ENCODE measurements around the gene ERGIC3. TPM values are rescaled to one million over a fixed set of nuclear protein-coding genes. Genes with fewer than 3 reads are reported as not detected.

Gene ERGIC3
- 438 and 487 TPM in 2 replicates for total RNA-seq (2012; rRNA removed)
- 434 and 437 TPM in 2 replicates for polyA plus RNA-seq (2012; rRNA removed)
- polyA plus RNA-seq (2012; cell fraction: cytosol; rRNA removed): 372 and 430 TPM in 2 replicates
- 321 and 334 TPM in 2 replicates for polyA plus RNA-seq (2012; cell fraction: nucleus; rRNA removed; ENCODE audit: low replicate concordance)
- percentile 86 among the genes with signal in this experiment for Bru-seq, nascent RNA
- BruChase-seq, experiment 1, labeled RNA remaining after a 6-hour chase: percentile 92 among the genes with signal in this experiment
- BruChase-seq, experiment 2, labeled RNA remaining after a 2-hour chase: percentile 92 among the genes with signal in this experiment
- long read RNA-seq, transcript ERGIC3-202 (13 exons, 1,359 nt): major isoform, 315 of 371 reads
- long read RNA-seq, partial matches to known transcripts: 38 of 371 reads
- long read RNA-seq, other reads (novel, unspliced or antisense): 17 of 371 reads

DNA sequence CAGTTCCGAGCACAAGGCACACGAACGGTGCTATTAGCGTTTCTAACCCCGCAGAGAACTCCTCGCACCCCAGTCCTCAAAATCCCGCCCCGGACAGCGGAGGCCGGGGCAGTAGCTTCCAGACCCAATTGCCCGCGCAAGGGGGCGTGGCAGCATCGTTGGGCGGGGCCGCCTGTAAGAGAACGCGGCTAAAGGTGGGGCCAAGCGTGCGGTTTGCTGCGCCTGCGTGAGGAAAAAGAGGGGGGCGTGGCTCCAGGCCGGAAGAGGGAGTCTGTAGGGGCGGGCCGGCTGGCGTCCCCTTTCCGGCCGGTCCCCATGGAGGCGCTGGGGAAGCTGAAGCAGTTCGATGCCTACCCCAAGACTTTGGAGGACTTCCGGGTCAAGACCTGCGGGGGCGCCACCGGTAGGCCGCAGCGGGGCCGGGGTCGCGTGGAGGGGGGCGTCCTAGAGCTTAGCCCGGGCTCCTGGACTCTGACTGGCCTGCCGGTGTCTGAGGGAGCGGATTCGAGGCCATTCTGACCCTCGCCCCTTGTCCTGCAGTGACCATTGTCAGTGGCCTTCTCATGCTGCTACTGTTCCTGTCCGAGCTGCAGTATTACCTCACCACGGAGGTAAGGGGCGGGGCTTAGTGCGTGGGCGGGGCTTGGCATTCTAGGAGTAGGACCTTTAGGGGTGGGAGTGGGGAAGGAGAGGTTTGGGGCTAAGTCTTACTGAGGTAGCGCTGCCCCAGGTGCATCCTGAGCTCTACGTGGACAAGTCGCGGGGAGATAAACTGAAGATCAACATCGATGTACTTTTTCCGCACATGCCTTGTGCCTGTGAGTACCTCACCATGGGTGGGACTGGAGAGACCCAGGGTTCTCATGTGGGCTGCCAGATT, at the start of gene ERGIC3:
Gene ERGIC3, plus strand, starts transcription at position 296 of the 880 bp plus-strand sequence. Its CDS starts 20 bp downstream, at position 316.
- peak within 1 kb of the TSS; percentile 49; the same call in 1 of the 2 replicates for H3K56ac ChIP-seq (ENCODE audit: extremely low read depth, insufficient read depth, low read length)
- peak within 1 kb of the TSS; percentile 97 for H3K14ac ChIP-seq (replicated peaks; ENCODE audit: low read depth, low read length)
- TF ChIP-seq FOS (IDR thresholded peaks at IDR 0.05; ENCODE audit: low read depth, low read length): no peak
- TF ChIP-seq, protein P1, sequence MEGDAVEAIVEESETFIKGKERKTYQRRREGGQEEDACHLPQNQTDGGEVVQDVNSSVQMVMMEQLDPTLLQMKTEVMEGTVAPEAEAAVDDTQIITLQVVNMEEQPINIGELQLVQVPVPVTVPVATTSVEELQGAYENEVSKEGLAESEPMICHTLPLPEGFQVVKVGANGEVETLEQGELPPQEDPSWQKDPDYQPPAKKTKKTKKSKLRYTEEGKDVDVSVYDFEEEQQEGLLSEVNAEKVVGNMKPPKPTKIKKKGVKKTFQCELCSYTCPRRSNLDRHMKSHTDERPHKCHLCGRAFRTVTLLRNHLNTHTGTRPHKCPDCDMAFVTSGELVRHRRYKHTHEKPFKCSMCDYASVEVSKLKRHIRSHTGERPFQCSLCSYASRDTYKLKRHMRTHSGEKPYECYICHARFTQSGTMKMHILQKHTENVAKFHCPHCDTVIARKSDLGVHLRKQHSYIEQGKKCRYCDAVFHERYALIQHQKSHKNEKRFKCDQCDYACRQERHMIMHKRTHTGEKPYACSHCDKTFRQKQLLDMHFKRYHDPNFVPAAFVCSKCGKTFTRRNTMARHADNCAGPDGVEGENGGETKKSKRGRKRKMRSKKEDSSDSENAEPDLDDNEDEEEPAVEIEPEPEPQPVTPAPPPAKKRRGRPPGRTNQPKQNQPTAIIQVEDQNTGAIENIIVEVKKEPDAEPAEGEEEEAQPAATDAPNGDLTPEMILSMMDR (conservative IDR thresholded peaks at IDR 0.05; ENCODE audit: low read depth, low read length): no peak
- TF ChIP-seq MAZ (IDR thresholded peaks at IDR 0.05; ENCODE audit: borderline replicate concordance, low read depth, low read length): peak; percentile 74; the same call in 1 of the 2 replicates
- TF ChIP-seq, protein P2, sequence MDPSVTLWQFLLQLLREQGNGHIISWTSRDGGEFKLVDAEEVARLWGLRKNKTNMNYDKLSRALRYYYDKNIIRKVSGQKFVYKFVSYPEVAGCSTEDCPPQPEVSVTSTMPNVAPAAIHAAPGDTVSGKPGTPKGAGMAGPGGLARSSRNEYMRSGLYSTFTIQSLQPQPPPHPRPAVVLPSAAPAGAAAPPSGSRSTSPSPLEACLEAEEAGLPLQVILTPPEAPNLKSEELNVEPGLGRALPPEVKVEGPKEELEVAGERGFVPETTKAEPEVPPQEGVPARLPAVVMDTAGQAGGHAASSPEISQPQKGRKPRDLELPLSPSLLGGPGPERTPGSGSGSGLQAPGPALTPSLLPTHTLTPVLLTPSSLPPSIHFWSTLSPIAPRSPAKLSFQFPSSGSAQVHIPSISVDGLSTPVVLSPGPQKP (IDR thresholded peaks at IDR 0.05; ENCODE audit: borderline replicate concordance, low read depth, low read length): no peak
- no peak for TF ChIP-seq POLR2A (IDR thresholded peaks at IDR 0.05; ENCODE audit: low read depth, low read length)
- TF ChIP-seq SMC3 (IDR thresholded peaks at IDR 0.05; ENCODE audit: low read depth, low read length): no peak
- TF ChIP-seq MXI1 (IDR thresholded peaks at IDR 0.05; ENCODE audit: borderline replicate concordance, low read depth, low read length): peak; percentile 36; the same call in 1 of the 2 replicates
- no peak for TF ChIP-seq NFE2L2 (IDR thresholded peaks at IDR 0.05; ENCODE audit: low read depth, low read length)
- no peak for TF ChIP-seq RCOR1 (IDR thresholded peaks at IDR 0.05; ENCODE audit: insufficient replicate concordance, low read length)
- TSS peak; percentile 74 for BruUV-seq (replicated peaks)
- H3K9ac ChIP-seq (ENCODE audit: low read depth, low read length): peak within 1 kb of the TSS; percentile 76
- no peak within 1 kb of the TSS for H2BK15ac ChIP-seq (ENCODE audit: low read depth, low read length)
- H3K18ac ChIP-seq (ENCODE audit: low read depth, low read length): peak within 1 kb of the TSS; percentile 35
- peak within 1 kb of the TSS; percentile 91 for H3K4me2 ChIP-seq (ENCODE audit: low read depth, low read length)
- ATAC-seq (ENCODE audit: low read depth): peak; percentile 100
- peak within 1 kb of the TSS; percentile 98 for H2AFZ ChIP-seq (replicated peaks; ENCODE audit: low read length, poor library complexity)
- H3K36me3 ChIP-seq (ENCODE audit: control insufficient read depth, insufficient read depth, low read length): peaks cover 10% of the 10 kb centered on the region
- no peaks in the 10 kb centered on the region for H3K27me3 ChIP-seq (ENCODE audit: control insufficient read depth, insufficient read depth, low read length)
- H2AK5ac ChIP-seq (ENCODE audit: low read depth, low read length): peak within 1 kb of the TSS; percentile 94
- H3K9me3 ChIP-seq (ENCODE audit: control insufficient read depth, insufficient read depth, low read length): no peaks in the 10 kb centered on the region
- peak within 1 kb of the TSS; percentile 91 to 94 for H4K8ac ChIP-seq (ENCODE audit: low read depth in 2 of 2, low read length in 2 of 2)
- no peak within 1 kb of the TSS for H2BK120ac ChIP-seq (ENCODE audit: low read depth, low read length)
- peak within 1 kb of the TSS; percentile 86 for H3K4me3 ChIP-seq (ENCODE audit: insufficient read depth, low read depth, low read length)
- peaks cover 12 to 35% of the 10 kb centered on the region in 2 experiments for H3K79me1 ChIP-seq (ENCODE audit: low read depth in 1 of 2, low read length in 2 of 2)
- intact Hi-C loops (cut with micrococcal nuclease) (no loop called here), in situ Hi-C loops (cut with MboI; ENCODE audit: low sequenced_read_pairs) (no loop called here), dilution Hi-C loops (cut with HindIII; ENCODE audit: low sequenced_read_pairs, unreplicated experiment) (no loop called here)
- H4K20me1 ChIP-seq (ENCODE audit: insufficient read depth, low read length): no peaks in the 10 kb centered on the region
- peak within 1 kb of the TSS; percentile 64 for H3K27ac ChIP-seq (ENCODE audit: insufficient read depth, low read length)
- no peak within 1 kb of the TSS for H2BK20ac ChIP-seq (ENCODE audit: low read depth, low read length)
- H4K5ac ChIP-seq (ENCODE audit: low read depth, low read length): peak within 1 kb of the TSS; percentile 93
- peak within 1 kb of the TSS; percentile 92 for H3K4ac ChIP-seq (ENCODE audit: low read depth, low read length)
- H4K91ac ChIP-seq (ENCODE audit: insufficient read depth, low read depth, low read length): peak within 1 kb of the TSS; percentile 85; the same call in 1 of the 2 replicates
- ChIA-PET POLR2A (ENCODE audit: unreplicated experiment) (interaction anchor here (0.5 kb wide), 1 partner anchor 62 kb away, joined by 3 read pairs; no protein-coding TSS in a partner anchor), CTCF (interaction anchor here (0.9 kb wide), 1 partner anchor 11 kb away, joined by 4 read pairs; no protein-coding TSS in a partner anchor)
- H3K23ac ChIP-seq (ENCODE audit: low read depth, low read length): peak within 1 kb of the TSS; percentile 88; the same call in 1 of the 2 replicates
- H2BK5ac ChIP-seq (ENCODE audit: low read depth, low read length, poor library complexity, severe bottlenecking): peak within 1 kb of the TSS; percentile 53
- 23% methylated on average over 6 of the region's 57 CpGs; no CpG with 5 or more reads in 1 of the 2 experiments for WGBS, 2 experiments (ENCODE audit: extremely low coverage in 2 of 2, insufficient read length in 1 of 2)
- peak within 1 kb of the TSS; percentile 95 for H2AK9ac ChIP-seq (replicated peaks; ENCODE audit: low read depth, low read length, poor library complexity)
- peaks cover 13% of the 10 kb centered on the region for H3K9me1 ChIP-seq (ENCODE audit: insufficient read depth, low read length)
- H3K4me1 ChIP-seq (ENCODE audit: control insufficient read depth, insufficient read depth, low read length): peaks cover 5% of the 10 kb centered on the region
- DNase-seq: peak; percentile 90

Data from IMR-90 (cell line).